GM21528 (cell line): Measurements from ENCODE around the gene SNRK.

Experiments used
- ATAC-seq: cut with Tn5 transposase; IDR thresholded peaks from one replicate; pipeline ENCODE4 v1.9.1; 2021; ENCODE audit warnings: mild to moderate bottlenecking, moderate library complexity; ENCODE audit not compliant: unreplicated experiment, low FRiP score

Gene SNRK, protein sequence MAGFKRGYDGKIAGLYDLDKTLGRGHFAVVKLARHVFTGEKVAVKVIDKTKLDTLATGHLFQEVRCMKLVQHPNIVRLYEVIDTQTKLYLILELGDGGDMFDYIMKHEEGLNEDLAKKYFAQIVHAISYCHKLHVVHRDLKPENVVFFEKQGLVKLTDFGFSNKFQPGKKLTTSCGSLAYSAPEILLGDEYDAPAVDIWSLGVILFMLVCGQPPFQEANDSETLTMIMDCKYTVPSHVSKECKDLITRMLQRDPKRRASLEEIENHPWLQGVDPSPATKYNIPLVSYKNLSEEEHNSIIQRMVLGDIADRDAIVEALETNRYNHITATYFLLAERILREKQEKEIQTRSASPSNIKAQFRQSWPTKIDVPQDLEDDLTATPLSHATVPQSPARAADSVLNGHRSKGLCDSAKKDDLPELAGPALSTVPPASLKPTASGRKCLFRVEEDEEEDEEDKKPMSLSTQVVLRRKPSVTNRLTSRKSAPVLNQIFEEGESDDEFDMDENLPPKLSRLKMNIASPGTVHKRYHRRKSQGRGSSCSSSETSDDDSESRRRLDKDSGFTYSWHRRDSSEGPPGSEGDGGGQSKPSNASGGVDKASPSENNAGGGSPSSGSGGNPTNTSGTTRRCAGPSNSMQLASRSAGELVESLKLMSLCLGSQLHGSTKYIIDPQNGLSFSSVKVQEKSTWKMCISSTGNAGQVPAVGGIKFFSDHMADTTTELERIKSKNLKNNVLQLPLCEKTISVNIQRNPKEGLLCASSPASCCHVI

DNA sequence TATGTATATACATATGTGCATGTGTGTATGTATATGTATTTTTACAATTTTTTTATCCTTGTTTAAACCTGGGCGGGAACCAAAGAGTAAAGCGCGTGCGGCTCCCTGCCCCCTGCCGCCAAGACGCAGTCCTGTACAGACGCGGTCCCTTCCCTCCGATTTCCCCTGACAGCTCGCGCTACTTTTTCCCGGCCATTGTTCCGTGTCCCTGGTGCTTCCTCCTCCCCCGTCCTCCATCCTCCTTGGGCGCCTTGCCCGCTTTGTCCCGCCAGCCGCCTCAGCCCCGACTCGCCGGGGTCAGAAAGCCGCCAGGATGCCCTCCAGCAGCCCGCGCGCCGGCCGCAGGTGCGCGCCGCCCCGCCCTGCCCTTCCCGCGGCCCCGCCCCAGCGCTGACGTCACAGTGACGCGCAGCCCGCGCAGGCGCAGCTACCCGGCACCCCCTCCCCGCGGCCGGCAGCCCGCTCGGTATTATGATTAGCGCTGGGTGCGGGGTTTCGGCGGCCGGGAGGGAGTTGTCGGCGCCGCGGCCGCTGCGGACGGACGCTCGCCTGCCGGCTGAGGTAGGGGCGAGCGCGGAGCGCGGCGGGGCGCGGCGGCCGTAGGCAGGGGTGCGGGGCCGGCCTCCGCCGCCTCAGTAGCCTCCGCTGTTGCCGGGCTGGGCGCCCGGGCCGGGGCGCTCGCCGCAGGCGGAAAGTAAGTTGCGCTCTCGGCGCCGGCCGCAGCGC lies at the start of gene SNRK:
Gene SNRK, plus strand, starts transcription at position 426 of the 726 bp plus-strand sequence. CDS start 16,664 bp downstream, outside the sequence.
- ATAC-seq, result peak; percentile 83

DNA sequence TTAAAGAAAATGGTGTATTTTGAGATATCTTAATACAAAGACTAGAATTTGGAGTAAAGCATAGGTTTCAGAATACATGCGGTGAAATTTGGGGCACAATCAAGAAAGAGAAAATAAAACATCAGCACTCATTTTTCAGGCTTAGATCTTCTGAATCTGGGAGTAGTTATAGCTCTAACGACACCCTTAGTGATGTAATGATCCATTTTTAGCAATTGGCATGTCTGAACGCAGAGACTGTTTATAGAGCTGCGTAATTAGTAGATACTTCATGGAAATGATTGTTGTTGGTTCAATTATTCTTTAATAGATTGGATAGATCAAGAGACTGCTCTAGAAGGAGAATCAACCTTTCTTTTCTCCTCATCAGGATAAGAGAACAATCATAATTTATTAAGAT lies 47.5 kb upstream of the SNRK start:
- no peak for ATAC-seq

DNA sequence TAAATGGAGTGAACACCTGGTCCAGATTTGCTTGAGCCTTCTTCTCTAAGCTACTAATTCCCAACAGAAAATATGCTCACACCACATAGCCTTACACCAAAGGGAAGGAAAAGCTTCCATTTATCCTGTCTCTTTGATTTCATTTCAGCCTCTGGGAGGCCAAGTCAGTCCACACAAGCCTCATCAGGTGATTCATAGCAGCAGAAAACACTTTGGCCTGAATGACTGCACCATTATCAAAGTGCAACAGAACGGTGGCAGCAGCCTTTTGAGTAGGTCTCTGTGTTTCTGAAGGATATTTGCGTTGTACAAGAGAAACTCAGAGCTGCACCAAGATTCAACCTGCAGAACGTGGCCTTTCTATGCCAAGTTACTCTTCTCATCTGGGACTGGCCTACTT lies 46.6 kb upstream of the SNRK start:
- ATAC-seq, result no peak

DNA sequence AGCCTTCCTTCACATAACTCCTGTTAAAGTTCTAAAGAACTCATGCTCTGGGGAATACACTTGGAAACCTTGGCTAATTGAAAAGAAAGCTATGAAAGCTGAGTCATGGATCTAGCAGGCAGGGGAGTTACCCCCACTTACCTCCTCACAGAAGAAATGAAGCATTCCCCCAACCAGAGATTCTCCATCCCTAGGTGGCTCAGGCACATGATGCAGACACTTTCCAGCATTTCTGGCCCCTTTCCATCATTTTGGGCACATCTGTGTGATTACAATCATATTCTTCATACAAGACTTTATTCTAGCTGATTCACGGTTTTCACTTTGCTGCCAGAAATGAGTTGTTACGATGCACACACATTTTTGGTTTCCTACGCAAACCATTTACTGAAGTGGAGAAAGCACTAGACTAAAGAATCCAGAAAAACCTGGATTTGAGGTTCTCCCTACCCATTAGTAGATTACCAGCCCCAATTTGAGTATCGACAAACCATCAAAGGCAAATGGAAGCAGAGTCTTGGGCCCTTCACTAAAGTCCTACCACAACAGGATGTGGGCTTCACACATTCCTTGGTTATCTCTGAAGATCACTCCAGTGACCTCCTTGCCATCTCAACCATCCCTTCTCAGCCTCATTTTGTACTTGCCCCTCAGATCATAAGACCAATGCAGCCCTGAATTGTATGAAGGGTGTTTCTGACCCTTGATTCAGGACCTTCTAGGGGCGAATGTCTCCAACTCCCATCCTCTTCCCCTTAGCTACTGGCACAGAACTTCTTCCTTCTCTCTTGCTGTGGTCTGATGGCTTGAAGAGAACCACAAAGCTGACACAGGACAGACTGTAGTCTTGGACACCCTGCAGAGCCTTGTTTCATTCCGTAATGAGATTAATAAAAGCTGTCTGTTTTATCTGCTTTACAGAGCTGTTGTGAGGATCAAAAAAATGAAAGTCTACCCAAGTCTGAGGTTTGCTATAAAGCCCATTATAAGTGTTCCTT lies 42.5 kb upstream of the SNRK start:
- no peak for ATAC-seq

DNA sequence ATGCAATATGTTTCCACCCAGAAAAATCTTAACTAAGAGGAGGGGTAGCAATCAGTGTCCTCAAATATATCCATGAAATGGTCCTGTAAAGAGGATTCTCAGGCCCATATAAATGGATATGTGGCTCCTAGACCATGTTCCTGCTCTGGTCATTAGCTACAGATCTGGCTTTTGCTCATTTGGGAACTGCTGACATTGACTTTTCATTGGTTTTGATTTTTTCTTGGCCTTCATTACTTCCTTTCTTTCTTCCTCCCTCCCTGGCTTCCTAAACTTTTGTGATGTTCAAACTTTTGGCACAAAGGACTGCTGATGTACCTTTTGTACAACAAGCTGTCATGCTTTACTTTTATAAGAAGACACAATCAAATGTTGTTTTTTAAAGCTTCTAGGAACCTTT lies 41.6 kb upstream of the SNRK start:
- ATAC-seq, result no peak

DNA sequence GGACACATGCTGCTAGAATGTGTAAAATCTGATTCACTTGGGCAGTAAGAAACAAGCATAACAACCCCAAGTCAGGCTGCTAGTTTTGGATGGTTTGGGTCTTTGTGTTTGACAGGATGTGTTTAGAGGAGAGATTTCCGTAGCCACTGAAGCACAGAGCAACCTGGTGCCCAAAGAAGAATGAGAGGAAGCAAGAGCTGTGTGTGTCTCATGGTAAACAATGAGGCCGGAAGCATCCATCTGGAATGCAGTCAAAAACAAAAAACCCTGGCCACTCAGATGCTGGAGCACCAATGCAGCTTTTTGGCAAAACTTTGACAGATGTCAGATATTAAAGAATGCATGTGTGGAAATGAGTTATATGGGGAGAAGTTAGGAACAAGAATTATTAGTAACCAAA lies 39.4 kb upstream of the SNRK start:
- no peak for ATAC-seq

DNA sequence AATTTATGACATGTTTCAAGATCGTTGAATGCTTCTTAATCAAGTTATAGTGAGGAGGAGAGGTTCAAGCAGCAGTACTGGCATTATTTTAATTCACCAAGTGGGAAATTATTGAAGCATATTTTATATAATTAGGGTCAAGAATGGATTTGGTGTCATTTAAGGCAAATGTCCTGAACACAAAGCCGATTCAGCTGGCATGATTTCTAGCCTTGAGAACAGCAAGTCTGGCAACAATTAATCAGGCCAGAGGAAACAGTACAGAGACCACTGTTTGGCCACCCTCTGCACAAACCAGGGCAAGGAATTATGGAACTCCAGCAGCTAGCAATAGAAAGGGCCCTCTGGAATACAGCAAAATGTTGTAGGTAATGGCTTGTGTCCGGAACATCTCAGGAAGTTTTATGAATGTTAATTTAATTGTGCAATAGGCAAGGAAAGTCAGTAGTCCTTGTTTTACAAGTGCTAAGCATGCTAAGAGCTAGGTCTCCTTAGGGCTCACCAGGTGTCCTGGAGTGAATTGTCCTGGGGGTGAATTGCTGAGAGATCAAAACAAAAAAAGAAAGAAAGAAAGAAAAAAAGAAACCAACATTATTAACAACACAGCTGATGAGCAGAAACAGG lies 38.7 kb upstream of the SNRK start:
- ATAC-seq, result no peak

DNA sequence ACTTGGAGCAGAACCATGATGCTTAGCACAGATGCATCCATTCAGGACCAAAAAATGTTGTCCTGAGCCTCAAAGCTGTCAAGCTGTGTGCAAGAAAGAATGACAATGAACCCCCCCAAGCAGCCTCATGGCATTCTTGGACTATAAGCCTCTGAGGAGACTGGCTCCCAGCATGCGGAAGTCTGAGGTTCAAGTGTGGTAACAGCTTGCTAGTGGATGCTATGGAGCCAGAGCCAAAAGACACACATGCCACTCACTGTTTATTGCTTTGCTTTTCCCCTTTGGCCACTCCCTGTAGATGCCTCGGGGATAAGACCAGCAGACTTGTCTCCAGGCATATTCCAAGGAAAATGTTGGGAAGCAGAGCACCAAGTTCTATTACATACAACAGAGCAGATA lies 38.2 kb upstream of the SNRK start:
- no peak for ATAC-seq

DNA sequence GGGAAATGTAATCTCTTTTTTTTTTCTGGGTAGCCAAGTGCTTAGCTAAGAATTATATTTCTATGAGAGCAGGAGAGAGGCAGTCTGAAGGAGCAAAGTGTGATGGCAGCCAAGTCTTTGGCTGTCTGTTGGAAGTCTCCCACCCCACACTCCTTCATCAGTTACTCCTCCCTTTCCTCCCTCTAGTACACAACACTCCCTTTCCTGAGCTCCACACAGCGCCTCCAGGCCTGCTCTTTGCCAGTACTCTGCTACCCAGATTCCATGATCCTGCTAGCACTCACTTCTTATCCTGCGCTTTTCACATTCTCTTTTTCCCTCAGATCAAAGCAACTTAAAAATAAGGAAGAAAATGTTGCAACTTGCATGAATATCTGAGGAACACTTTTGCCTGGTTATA lies 37.4 kb upstream of the SNRK start:
- no peak for ATAC-seq

DNA sequence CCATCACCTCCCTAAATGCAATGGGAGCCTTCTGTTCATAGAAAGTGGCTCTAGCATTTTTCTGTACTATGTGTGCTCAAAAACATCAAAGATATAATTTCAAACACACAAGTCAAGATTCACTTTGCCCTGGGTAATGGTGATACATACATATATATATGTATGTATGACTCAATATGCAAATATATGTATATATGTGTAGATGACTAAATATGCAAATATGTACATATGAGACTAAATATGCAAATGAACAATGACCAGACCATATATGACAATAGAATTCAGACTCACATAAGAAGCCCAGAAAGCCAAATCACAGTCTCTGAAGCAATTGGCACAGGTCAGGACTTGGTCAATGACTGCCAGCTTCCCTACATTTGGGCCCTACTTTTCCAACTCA lies 36.9 kb upstream of the SNRK start:
- no peak for ATAC-seq

DNA sequence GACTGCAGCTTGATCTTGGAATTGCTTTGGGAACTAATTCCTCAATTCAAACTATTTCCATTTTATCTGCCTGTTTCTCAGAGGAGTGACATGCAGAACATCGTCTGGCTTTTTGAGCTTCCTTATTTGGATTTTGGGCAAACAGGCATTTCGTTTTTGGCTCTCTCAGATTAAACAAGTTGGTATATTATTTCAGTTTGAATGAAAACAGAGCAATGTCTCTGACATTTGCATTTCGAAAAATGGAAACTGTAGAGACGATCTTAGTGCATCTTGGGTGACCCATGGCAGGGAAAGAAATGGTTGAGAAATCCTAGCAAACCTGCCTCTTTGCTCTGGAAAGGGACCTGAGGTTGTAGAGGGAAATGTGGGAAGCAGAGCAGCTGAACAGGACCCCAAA lies 33.0 kb upstream of the SNRK start:
- ATAC-seq, result no peak

DNA sequence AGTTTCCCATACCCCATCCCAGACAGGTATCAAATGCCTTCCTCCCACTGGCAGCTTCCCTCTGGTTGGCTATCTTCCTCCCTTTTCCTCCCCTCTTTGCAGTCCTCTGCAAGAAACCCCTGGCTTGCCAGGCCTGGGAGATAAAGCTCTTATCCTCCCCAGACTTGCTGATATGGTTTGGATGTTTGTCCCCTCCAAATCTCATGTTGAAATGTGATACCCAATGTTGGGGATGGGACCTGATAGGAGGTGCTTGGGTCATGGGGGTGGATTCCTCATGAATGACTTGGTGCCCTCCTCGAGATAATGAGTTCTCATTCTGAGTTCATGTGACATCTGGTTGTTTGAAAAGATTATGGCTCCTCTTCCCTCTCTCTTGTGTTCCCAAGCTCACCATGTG lies 32.2 kb upstream of the SNRK start:
- ATAC-seq, result no peak

DNA sequence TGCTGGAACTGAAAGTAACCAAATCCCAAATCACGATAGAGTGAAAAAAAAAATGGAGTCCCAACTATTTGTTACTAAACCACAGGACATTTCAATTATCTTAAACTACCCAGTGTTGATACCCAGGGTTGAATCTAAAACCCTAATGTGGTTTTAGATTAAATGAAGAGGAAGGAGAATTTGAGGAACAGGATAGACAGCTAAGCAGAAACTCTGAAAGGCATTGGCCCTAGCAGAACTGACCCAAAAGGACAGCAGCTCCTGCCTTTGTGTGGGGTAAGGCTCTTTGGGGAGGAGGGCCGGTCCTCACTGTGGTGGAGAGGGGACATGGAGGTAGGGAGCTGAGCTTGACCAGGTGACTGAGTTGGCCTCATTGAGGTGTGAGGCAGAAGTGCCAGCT lies 30.7 kb upstream of the SNRK start:
- ATAC-seq, result no peak

DNA sequence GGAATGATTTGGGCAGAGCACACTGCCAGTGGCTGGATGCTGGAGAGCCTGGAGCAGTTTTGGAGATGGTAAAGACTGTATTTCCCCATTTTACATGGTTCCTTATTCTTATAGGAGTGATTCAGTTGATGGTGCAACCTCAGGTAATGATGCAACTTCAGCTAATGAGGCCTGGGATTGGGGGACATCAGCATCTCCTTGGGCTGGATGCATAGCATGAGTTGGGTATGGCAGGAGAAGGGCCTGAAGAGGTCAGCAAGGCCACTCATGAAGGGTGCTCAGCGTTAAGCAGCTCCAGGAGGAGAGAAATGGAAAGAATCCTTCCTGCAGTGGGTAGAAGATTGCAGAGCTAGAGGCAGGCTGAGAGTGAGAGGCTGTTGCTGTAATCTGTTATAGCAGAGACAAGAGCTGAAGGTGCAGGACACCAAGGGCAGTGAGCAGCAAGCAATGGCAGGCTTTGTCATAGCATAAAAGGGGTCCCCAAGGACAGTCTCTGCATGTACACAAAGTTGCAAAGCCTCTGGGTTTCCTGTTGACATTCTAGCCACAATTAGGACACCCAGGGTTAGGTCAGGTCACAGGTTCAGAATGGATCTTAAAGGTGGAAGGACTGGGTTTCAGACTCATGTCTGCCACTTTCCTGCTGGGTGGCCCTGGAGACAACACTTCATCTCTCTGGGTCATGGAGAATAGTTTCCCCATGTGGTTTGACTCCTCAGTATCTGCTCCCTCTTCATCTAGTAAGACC lies 29.5 kb upstream of the SNRK start:
- ATAC-seq, result no peak

DNA sequence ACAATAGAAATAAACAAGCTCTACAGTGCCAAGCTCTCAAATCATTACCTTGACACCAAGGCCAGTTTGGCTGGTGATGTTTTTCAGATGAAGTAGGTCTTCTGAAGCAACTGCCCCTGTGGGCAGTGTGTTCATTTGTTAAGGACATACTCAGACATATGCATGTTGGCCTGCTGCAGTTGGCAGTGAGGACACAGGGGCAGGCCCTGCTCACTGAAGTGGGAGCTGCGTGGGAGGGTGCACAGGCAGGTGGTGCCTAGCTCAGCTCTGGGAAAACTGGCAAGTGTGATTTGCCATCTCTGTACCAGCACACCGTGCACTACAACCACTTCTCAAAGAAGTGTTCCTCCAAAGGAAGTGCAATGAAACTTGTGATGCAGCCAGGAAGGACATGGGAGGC lies 28.5 kb upstream of the SNRK start:
- no peak for ATAC-seq

DNA sequence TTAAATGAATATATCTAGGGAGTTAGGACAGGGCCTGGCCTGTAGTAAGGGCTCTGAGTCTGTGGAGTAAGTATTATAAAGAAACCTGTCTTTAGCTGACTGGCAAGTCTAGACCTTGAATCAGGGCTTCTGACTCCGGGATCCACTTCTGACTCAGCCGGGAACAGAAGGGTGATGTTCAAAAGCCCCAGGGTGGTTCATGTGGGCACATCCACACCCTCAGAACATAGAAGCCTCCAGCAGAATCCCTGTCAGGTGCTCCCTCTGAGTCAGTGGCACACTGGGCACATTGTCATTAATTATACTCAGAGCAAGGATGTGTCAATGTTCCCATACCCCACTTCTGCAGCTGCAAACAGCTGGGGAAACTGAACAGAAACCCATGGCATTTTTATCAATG lies 26.7 kb upstream of the SNRK start:
- ATAC-seq, result no peak

DNA sequence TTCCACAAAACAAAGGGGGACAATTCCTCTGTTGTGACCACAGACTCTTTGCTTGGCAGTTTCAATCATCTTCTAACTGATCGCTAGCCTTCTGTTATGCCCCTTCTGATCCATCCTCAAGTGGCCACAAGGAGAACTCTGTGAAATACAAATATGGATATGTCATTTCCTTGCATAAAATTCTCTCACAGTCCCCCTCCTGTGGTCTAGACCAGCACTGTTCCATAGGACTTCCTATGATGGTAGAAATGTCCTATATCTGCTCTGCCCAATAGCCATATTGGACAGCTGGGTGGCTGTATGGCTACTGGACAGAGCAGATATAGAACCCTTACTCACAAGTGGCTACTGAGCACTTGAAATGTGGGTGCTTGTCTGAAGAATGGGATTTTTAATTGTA lies 25.9 kb upstream of the SNRK start:
- ATAC-seq, result no peak

DNA sequence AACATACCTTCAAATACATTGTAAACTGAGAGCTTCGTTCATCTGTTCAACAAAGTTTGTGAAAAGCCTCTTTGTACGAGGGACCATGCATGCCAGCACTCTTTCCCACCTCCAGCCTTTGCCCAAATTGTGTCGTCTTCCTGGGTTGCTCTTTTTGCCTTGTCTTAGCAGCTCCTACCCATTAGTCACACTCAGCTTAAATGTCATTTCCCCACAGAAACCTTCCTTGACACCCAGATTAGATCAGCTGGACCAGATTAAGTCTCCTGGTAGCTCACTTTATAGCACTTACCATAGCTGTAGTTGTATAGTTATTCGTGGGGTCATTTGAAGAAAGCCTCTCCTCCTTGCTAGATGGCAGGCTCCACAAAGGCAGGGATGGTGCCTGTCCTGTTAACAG lies 24.1 kb upstream of the SNRK start:
- ATAC-seq, result no peak

DNA sequence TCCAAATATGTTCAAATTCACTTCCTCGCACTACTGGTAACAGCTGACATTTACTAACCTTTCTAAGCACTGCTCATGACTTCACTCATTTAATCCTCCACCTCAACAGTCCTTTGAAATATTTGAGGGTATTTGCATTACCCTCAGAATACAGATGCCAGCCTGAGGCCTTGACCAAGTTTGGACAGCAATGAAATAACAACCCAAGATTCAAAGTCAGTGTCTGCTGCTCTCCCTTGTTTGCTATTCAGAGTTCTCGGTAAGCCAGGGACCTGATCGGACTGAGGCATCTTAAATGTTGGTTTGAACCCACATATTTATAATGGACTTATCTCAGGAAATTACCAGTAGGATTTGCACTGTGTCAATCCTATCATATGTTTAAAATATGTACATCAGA lies 19.9 kb upstream of the SNRK start:
- ATAC-seq, result no peak
